Activated T-helper 1 cell treated with anti-CD3 and anti-CD28 coated beads, Interleukin-2, amount 50 U/mL, for 16 hours (primary cell): ENCODE results near the gene HACL1.

Source experiments
- DNase-seq, 2 donors: peaks; one replicate each; pipeline ENCODE4 v3.0.0-alpha.2; 2020; ENCODE audit warnings: low read depth in 1 of 2, low spot score in 1 of 2

Gene HACL1

GRCh38 chr3:15528854-15529537 is 72.4 kb downstream of the HACL1 start:
- DNase-seq, result no peak

GRCh38 chr3:15527031-15527459 is 74.3 kb downstream of the HACL1 start:
- no peak for DNase-seq

GRCh38 chr3:15525790-15526189 is 75.6 kb downstream of the HACL1 start:
- no peak for DNase-seq

- DNase-seq, result no peak
Measured at GRCh38 chr3:15523660-15524417, 77.5 kb downstream of the HACL1 start.

- DNase-seq, result no peak
Measured at GRCh38 chr3:15522016-15522415, 79.4 kb downstream of the HACL1 start.

- no peak for DNase-seq
Measured at GRCh38 chr3:15521573-15521965, 79.8 kb downstream of the HACL1 start, which contains the start of gene COLQ. Gene COLQ (minus strand): TSS chr3:15521706. CDS start chr3:15521625, 81 bp downstream.

- no peak for DNase-seq
Measured at GRCh38 chr3:15520804-15521572, 80.4 kb downstream of the HACL1 start.

GRCh38 chr3:15520185-15520584 is 81.2 kb downstream of the HACL1 start:
- no peak for DNase-seq

GRCh38 chr3:15519096-15519495 is 82.3 kb downstream of the HACL1 start:
- no peak for DNase-seq

GRCh38 chr3:15514663-15515340 is 86.6 kb downstream of the HACL1 start:
- DNase-seq, result no peak

GRCh38 chr3:15513810-15514662 is 87.3 kb downstream of the HACL1 start:
- no peak for DNase-seq

GRCh38 chr3:15513116-15513515 is 88.3 kb downstream of the HACL1 start:
- no peak for DNase-seq

GRCh38 chr3:15512166-15512565 is 89.2 kb downstream of the HACL1 start:
- DNase-seq, result no peak

- DNase-seq, result no peak
Measured at GRCh38 chr3:15511156-15511555, 90.2 kb downstream of the HACL1 start.
